HL-60 (cell line): Measurements from ENCODE around the gene GCKR.

Experiments
- DNase-seq, 2 experiments: peaks; one replicate each; pipeline ENCODE4 v3.0.0-alpha.2; 2010 to 2020; ENCODE audit warnings: low read depth in 1 of 2, low spot score in 1 of 2
- H3K27ac ChIP-seq: fragments of 250-450 bp; sonication (Bioruptor Pico); replicated peaks from 2 replicates; pipeline ENCODE4 v1.5.1; 2020; ENCODE audit warnings: mild to moderate bottlenecking, moderate library complexity
- H3K27me3 ChIP-seq: fragments of 250-450 bp; sonication (Bioruptor Pico); 2 replicates; pipeline ENCODE4 v1.5.1; 2021; ENCODE audit warnings: mild to moderate bottlenecking, moderate library complexity; ENCODE audit not compliant: insufficient read depth, poor library complexity, severe bottlenecking
- H3K4me3 ChIP-seq: replicated peaks from 2 replicates; pipeline ENCODE4 v1.5.1; 2011; ENCODE audit warnings: mild to moderate bottlenecking, control low read depth, low read length; ENCODE audit not compliant: insufficient read depth
- CTCF ChIP-seq: IDR thresholded peaks from one replicate; pipeline ENCODE4 v1.5.1; 2011; ENCODE audit warnings: low read length, control low read depth, inconsistent platforms; ENCODE audit not compliant: insufficient read depth
- GABPA ChIP-seq: IDR thresholded peaks from 2 replicates; pipeline ENCODE4 v1.6.1; 2012; ENCODE audit warnings: low read depth
- POLR2AphosphoS5 ChIP-seq: IDR thresholded peaks from 2 replicates; pipeline ENCODE4 v1.6.1; 2012; ENCODE audit warnings: low read depth
- REST ChIP-seq: IDR thresholded peaks from 2 replicates; pipeline ENCODE4 v1.6.1; 2012; ENCODE audit warnings: low read depth; ENCODE audit not compliant: insufficient replicate concordance
- SPI1 ChIP-seq: IDR thresholded peaks from 2 replicates; pipeline ENCODE4 v1.6.1; 2012; ENCODE audit warnings: low read depth, mild to moderate bottlenecking, borderline replicate concordance

GCKR gene

GRCh38 chr2:27453968-27454367 lies 42.7 kb upstream of the GCKR start:
- TF ChIP-seq CTCF (no peak), GABPA (no peak), POLR2AphosphoS5 (no peak)
- no peak overlapping the region for H3K27ac ChIP-seq
- no peaks in the 10 kb centered on the region for H3K27me3 ChIP-seq
- no peak overlapping the region for H3K4me3 ChIP-seq
- no peak for DNase-seq

DNA sequence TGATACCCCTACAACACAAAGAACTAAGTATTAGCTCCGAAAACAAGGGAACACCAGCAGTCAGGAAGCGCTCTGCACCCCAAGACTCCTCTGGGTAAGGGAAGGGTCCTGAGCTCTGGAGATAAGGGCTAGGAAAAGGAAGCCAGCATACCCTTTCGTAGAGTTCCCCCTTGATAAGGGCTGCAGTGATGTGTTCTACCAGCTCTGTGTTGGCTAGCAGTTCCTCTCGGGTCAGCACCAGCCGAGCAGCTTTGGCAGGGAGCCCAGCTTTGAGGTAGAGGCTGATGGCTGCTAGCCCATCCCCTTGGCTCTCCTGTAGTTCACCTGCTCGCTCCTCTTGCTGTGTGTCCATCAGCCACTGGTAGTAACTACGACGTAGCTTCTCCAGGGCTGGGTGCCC lies 35.5 kb upstream of the GCKR start:
- TF ChIP-seq SPI1 (no peak), GABPA (no peak), REST (no peak), POLR2AphosphoS5 (no peak), CTCF (no peak)
- no peak overlapping the region for H3K27ac ChIP-seq
- H3K4me3 ChIP-seq, result no peak overlapping the region
- no peak for DNase-seq
- no peaks in the 10 kb centered on the region for H3K27me3 ChIP-seq

GRCh38 chr2:27464443-27464842 lies 32.2 kb upstream of the GCKR start:
- Histone ChIP-seq H3K4me3 (no peak overlapping the region), H3K27ac (no peak overlapping the region), H3K27me3 (no peaks in the 10 kb centered on the region)
- no peak for DNase-seq
- TF ChIP-seq GABPA (no peak), CTCF (no peak), POLR2AphosphoS5 (no peak)

DNA sequence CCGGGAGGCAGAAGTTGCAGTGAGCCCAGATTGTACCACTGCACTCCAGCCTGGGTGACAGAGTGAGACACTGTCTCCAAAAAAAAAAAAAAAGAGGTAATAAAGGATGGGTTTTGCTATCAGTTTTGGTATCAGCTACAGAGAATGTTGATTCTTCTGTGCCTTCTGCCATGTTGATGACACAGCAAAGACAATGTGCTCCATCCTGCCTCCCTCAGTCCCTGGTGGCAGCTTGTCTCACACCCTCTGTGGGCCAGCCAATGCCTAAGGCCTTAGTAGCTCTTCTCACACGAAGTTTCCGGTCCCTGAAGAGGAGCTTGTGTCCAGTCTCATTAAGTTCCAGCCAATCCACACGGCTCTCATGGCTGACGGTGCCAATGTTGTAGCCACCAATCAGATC lies 24.7 kb upstream of the GCKR start:
- TF ChIP-seq POLR2AphosphoS5 (no peak), REST (no peak), SPI1 (no peak), GABPA (no peak), CTCF (no peak)
- H3K4me3 ChIP-seq, result no peak overlapping the region
- no peak overlapping the region for H3K27ac ChIP-seq
- no peak for DNase-seq
- H3K27me3 ChIP-seq, result no peaks in the 10 kb centered on the region
